ENCODE results near the gene CAV2. TPM values are rescaled to one million over a fixed set of nuclear protein-coding genes. Genes with fewer than 3 reads are reported as not detected.

Gene CAV2
- total and polyA plus RNA-seq, 9 of the 15 experiments (the other 6 are each of a cell fraction or from before 2014, with no cell fraction given), result 16.1 to 137 (median 38.3) TPM

- no peak for TF ChIP-seq TCF7 (IDR thresholded peaks at IDR 0.05; ENCODE audit: borderline replicate concordance)
- no peak for TF ChIP-seq NR4A1 (CRISPR knock-in tag; IDR thresholded peaks at IDR 0.05)
- TF ChIP-seq NR4A1 (tag; IDR thresholded peaks at IDR 0.05), result no peak
- TF ChIP-seq MIER1 (IDR thresholded peaks at IDR 0.05; ENCODE audit: low read depth), result no peak
- TF ChIP-seq HNRNPH1 (optimal IDR thresholded peaks at IDR 0.05; ENCODE audit: low read depth, low read length), result no peak
- no peak for TF ChIP-seq ARID4B (CRISPR knock-in tag; IDR thresholded peaks at IDR 0.05)
- TF ChIP-seq FOXO4 (CRISPR knock-in tag; IDR thresholded peaks at IDR 0.05), result no peak
These were observed 57.6 kb downstream of the CAV2 start (continued) for GRCh38 chr7:116557066-116557585.

Data from K562 (cell line).